RWPE2 (cell line): Measurements from ENCODE around the gene PAPPA.

Experiments used
- ATAC-seq: fragments of 200-7000 bp; cut with Tn5 transposase; 3 replicates; pipeline ENCODE4 v1.9.1; 2021; ENCODE audit warnings: low read depth
- DNase-seq: peaks from one replicate; pipeline ENCODE4 v3.0.0-alpha.2; 2020; ENCODE audit warnings: low spot score
- H3K27ac ChIP-seq: fragments of 450-650 bp; 2 replicates; pipeline ENCODE4 v1.5.1; 2017; ENCODE audit warnings: mild to moderate bottlenecking; ENCODE audit not compliant: poor library complexity, severe bottlenecking
- H3K27me3 ChIP-seq: fragments of 250-450 bp; sonication (Bioruptor Pico); 2 replicates; pipeline ENCODE4 v1.5.1; 2021; ENCODE audit warnings: mild to moderate bottlenecking, moderate library complexity; ENCODE audit not compliant: insufficient read depth, poor library complexity, severe bottlenecking
- H3K36me3 ChIP-seq: fragments of 250-450 bp; sonication (Bioruptor Pico); 2 replicates; pipeline ENCODE4 v1.5.1; 2020; ENCODE audit warnings: low read depth, mild to moderate bottlenecking, moderate library complexity
- H3K4me1 ChIP-seq: fragments of 250-450 bp; sonication (Bioruptor Pico); 2 replicates; pipeline ENCODE4 v1.5.1; 2021; ENCODE audit warnings: mild to moderate bottlenecking, moderate library complexity; ENCODE audit not compliant: insufficient read depth, poor library complexity, severe bottlenecking
- H3K4me3 ChIP-seq: fragments of 250-450 bp; sonication (Bioruptor Pico); 2 replicates; pipeline ENCODE4 v1.5.1; 2021; ENCODE audit warnings: mild to moderate bottlenecking, moderate library complexity; ENCODE audit not compliant: severe bottlenecking
- H3K9me3 ChIP-seq: fragments of 250-450 bp; sonication (Bioruptor Pico); 2 replicates; pipeline ENCODE4 v1.5.1; 2021; ENCODE audit warnings: mild to moderate bottlenecking, moderate library complexity; ENCODE audit not compliant: severe bottlenecking
- TF ChIP-seq, protein P1 (sequence below): fragments of 450-650 bp; IDR thresholded peaks from one replicate; pipeline ENCODE4 v1.5.1; 2017; ENCODE audit warnings: mild to moderate bottlenecking, moderate library complexity; ENCODE audit not compliant: poor library complexity, severe bottlenecking

PAPPA gene

DNA sequence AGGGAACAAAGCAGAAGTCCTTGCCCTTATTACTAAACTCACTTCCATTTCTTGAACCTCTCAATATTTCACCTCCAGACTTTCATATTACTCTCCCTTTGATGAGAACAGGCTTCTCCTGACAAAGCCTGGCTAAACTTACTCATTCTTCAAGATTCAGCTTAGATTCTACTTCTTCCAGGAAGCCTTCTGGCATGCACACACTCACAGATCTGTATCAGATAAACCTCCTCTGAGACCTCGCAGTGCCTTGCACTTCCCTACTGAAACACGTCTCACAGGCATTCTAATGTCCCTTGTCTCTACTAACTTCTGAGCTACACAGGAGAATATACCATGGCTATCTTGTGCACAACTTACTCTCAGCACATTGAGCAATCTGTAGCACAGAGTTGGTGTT is 16.6 kb upstream of the PAPPA start:
- Histone ChIP-seq H3K27ac (no peak overlapping the region), H3K36me3 (no peaks in the 10 kb centered on the region), H3K9me3 (no peaks in the 10 kb centered on the region), H3K4me1 (no peaks in the 10 kb centered on the region), H3K4me3 (no peak overlapping the region), H3K27me3 (no peaks in the 10 kb centered on the region)
- TF ChIP-seq, protein P1, sequence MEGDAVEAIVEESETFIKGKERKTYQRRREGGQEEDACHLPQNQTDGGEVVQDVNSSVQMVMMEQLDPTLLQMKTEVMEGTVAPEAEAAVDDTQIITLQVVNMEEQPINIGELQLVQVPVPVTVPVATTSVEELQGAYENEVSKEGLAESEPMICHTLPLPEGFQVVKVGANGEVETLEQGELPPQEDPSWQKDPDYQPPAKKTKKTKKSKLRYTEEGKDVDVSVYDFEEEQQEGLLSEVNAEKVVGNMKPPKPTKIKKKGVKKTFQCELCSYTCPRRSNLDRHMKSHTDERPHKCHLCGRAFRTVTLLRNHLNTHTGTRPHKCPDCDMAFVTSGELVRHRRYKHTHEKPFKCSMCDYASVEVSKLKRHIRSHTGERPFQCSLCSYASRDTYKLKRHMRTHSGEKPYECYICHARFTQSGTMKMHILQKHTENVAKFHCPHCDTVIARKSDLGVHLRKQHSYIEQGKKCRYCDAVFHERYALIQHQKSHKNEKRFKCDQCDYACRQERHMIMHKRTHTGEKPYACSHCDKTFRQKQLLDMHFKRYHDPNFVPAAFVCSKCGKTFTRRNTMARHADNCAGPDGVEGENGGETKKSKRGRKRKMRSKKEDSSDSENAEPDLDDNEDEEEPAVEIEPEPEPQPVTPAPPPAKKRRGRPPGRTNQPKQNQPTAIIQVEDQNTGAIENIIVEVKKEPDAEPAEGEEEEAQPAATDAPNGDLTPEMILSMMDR = no peak
- DNase-seq (no peak), ATAC-seq (no peak)

DNA sequence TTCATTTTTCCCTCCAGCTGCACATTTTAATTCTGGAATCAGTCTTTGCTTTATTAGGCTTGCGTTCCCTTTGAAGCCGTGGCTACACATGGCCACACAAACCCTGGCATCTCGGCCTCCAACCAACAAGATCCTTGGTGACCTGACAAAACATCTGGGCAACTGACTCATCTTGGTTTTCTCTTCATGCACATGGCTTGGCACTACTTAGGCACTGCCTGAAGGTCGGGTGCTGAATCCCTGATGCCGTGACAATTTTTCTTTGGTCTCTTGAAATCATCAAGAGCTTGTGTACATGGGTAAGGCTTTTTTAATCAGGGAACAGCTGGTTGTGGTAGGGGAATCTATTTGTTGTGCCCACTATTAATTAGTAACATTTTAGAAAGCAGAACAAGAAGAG is 16.0 kb upstream of the PAPPA start:
- DNase-seq = no peak
- H3K4me3 ChIP-seq = no peak overlapping the region
- H3K27ac ChIP-seq = no peak overlapping the region
- TF ChIP-seq, protein P1 = no peak
- no peaks in the 10 kb centered on the region for H3K9me3 ChIP-seq
- no peaks in the 10 kb centered on the region for H3K27me3 ChIP-seq
- no peaks in the 10 kb centered on the region for H3K4me1 ChIP-seq
- no peaks in the 10 kb centered on the region for H3K36me3 ChIP-seq
- ATAC-seq = no peak

DNA sequence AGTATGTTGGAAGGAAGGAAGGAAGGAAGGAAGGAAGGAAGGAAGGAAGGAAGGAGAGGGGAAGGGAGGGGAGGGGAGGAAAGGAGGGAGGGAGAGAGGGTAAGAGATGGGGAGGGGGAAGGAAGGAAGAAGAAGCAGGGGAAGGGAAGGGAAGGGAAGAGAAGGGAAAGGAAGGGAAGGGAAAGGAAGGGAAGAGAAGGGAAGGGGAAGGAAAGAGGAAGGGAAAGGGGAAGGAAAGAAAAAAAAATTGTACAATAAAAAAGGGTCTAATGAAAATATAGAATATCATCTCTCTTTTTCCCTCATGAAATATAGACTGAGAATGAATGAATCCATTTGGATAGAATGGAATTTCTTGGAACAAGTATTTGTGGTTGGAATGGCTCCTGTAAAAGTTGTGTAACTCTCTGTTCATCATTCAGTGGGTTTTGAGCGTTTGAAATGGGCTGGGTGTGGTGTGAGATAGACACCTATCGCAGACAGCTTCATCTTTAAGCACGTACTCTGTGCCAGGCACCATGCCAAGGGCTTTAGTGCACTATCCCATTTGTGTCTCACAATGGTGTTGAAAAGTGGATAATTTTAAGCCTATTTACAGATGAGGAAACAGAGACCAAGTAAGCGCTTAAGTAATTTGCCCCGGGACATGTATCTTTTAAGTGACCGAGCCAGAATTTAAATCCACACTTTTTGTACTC is 11.6 kb upstream of the PAPPA start:
- no peaks in the 10 kb centered on the region for H3K9me3 ChIP-seq
- peaks cover 6% of the 10 kb centered on the region for H3K4me1 ChIP-seq
- ATAC-seq (peak; percentile 30; the same call in 1 of the 3 replicates), DNase-seq (no peak)
- no peaks in the 10 kb centered on the region for H3K27me3 ChIP-seq
- H3K36me3 ChIP-seq = no peaks in the 10 kb centered on the region
- H3K4me3 ChIP-seq = no peak overlapping the region
- H3K27ac ChIP-seq = peak overlapping the region; percentile 11
- TF ChIP-seq, protein P1 = no peak

DNA sequence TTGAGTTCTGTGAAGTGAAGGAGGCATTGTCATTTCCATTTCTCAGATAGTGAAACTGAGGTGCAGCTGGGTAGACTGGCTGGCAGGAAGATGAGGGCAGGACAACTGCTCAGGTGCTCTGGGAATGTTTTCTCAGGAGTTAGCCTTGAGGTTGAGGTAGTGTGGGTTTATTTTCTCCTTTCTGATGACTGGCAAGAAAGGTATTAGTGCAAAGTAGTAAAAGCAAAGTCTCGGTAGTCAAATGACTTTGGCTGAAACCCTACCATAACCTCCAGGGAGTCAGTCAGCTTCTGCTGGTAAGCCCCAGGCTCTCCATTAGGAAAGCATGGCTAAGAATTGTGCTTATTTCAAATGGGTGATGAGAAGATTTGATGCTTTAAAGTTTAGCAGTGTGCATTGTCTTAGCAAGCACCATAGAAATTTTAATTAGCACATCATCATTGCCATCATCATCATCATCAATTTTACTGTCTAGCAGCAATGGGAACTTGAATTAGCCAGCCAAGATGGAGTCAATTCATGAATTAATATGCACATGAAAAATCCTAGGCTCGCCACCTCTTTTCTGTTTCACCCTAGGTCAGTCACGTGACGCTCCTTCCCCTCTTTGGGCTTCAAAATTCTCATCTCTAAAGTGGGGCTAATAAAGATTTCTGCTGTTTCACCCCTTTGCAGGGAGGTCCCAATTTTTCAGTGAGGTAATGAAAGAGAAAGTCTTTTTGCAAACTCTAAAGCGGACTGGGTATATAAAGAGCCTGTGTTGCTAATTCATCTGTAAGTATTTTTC is 10.7 kb upstream of the PAPPA start:
- no peaks in the 10 kb centered on the region for H3K9me3 ChIP-seq
- H3K36me3 ChIP-seq = no peaks in the 10 kb centered on the region
- peak; percentile 13; the same call in 1 of the 3 replicates for ATAC-seq
- H3K27ac ChIP-seq = peak overlapping the region; percentile 11
- TF ChIP-seq, protein P1 = no peak
- no peak overlapping the region for H3K4me3 ChIP-seq
- H3K27me3 ChIP-seq = no peaks in the 10 kb centered on the region
- peaks cover 6% of the 10 kb centered on the region for H3K4me1 ChIP-seq
- DNase-seq = no peak
